Stomach (tissue), 9 donors: ENCODE data around the gene IL2RA. TPM values are rescaled to one million over a fixed set of nuclear protein-coding genes. Genes with fewer than 3 reads are reported as not detected.
"Not testable (repeated sequence)": the region's sequence is repeated elsewhere in the genome, so short reads cannot be mapped to it uniquely, and the experiment has no call there.

Experiments used
- DNase-seq, 2 donors: peaks; one replicate each; pipeline versions ENCODE4 v3.0.0 to v3.0.0-alpha.2; 2013 to 2019
- H3K27ac ChIP-seq, 5 donors: fragments of 200-600 bp in 4 of 5; sonication (generic) in 4 of 5; one replicate each; pipeline ENCODE4 v1.5.1; 2013 to 2019; ENCODE audit warnings: mild to moderate bottlenecking in 1 of 5, moderate library complexity in 1 of 5
- H3K27me3 ChIP-seq, 3 donors: fragments of 200-600 bp; sonication (generic); one replicate each; pipeline ENCODE4 v1.5.1; 2017 to 2019; ENCODE audit warnings: mixed run types in 1 of 3
- H3K36me3 ChIP-seq, 4 donors: fragments of 200-600 bp; sonication (generic); 1 replicate in 3 of 4; 2 replicates in 1 of 4; pipeline ENCODE4 v1.5.1; 2016 to 2019
- H3K4me1 ChIP-seq, 4 donors: fragments of 200-600 bp; sonication (generic); one replicate each; pipeline ENCODE4 v1.5.1; 2016 to 2019
- H3K4me3 ChIP-seq, 4 donors: fragments of 200-600 bp; sonication (generic) in 3 of 4; one replicate each; pipeline ENCODE4 v1.5.1; 2016 to 2019; ENCODE audit warnings: mild to moderate bottlenecking in 1 of 4
- H3K9me3 ChIP-seq, 4 donors: fragments of 200-600 bp; sonication (generic); one replicate each; pipeline ENCODE4 v1.5.1; 2016 to 2019
- CTCF ChIP-seq, 7 experiments: fragments of 450-650 bp in 4 of 7; fragments of 200-600 bp in 3 of 7; sonication (generic) in 3 of 7; IDR thresholded peaks; one replicate each; pipeline ENCODE4 v1.5.1; 2016 to 2019; ENCODE audit warnings: antibody characterized with exemption in 7 of 7, control low read depth in 2 of 7, mild to moderate bottlenecking in 1 of 7
- EP300 ChIP-seq: sonication (generic); formaldehyde crosslinking; IDR thresholded peaks from one replicate; pipeline ENCODE4 v1.6.1; 2017; ENCODE audit warnings: antibody characterized with exemption
- POLR2A ChIP-seq, 4 donors: fragments of 450-650 bp; IDR thresholded peaks; one replicate each; pipeline ENCODE4 v1.6.1; 2016; ENCODE audit warnings: antibody characterized with exemption in 4 of 4, control low read depth in 2 of 4, mild to moderate bottlenecking in 1 of 4, moderate library complexity in 1 of 4
- POLR2AphosphoS5 ChIP-seq, 3 donors: sonication (generic); formaldehyde crosslinking; IDR thresholded peaks; one replicate each; pipeline ENCODE4 v1.6.1; 2016; ENCODE audit warnings: antibody characterized with exemption in 3 of 3
- WGBS, 5 donors: extraction: QIAGEN DNeasy Blood & Tissue Kit in 3 of 5; methylation state at CpG; one replicate each; pipeline versions ENCODE4 v1.1.5 to v1.1.7; 2013 to 2018; 5-methylcytosine and 5-hydroxymethylcytosine counted together
- intact Hi-C: fragments of 100-400 bp; cut with DNase I; formaldehyde crosslinking; loops from one replicate; pipeline ENCODE4 v1.15.1; 2023; ENCODE audit warnings: low total_unique reads
- polyA plus RNA-seq, 3 donors: library from polyadenylated mRNA; stranded (reverse); fragments of 200-250 nt; gene quantifications; one replicate each; pipeline ENCODE4 v1.2.3, GENCODE V29; 2013
- total RNA-seq, 5 donors: library from RNA; depleted of rRNA; stranded (reverse); fragments of >200 nt; gene quantifications; one replicate each; pipeline versions ENCODE4 v1.1.0 to v1.2.3, GENCODE V29; 2014 to 2016
- donor health status: healthy with polysubstance abuse.
- donor health status: Bipolar disorder and iron deficiency.
- donor health status: healthy.

IL2RA gene
- total and polyA plus RNA-seq, 8 donors, result 0.45 to 2.3 (median 0.95) TPM; not detected in 2

- Histone ChIP-seq H3K27me3 (no peaks in the 10 kb centered on the region), H3K4me1 (peaks cover 0 to 14% (median 8%) of the 10 kb centered on the region in 4 donors), H3K36me3 (peaks cover 56 to 99% (median 90%) of the 10 kb centered on the region in 4 donors), H3K9me3 (no peaks in the 10 kb centered on the region), H3K27ac (no peak overlapping the region), H3K4me3 (no peak overlapping the region)
- TF ChIP-seq CTCF (IDR thresholded peaks at IDR 0.05) (no peak), POLR2A (IDR thresholded peaks at IDR 0.05) (no peak), POLR2AphosphoS5 (IDR thresholded peaks at IDR 0.05) (no peak), EP300 (no peak)
- intact Hi-C loops, result loop anchor here (5.0 to 10.0 kb wide), 2 partner anchors 107 to 294 kb away; no protein-coding TSS in a partner anchor
- 65 to 77% (median 72%) methylated on average over 6 of the region's 6 CpGs for WGBS, 5 donors
- no peak for DNase-seq
Observed at GRCh38 chr10:6108072-6108471, 45.9 kb upstream of the IL2RA start.

GRCh38 chr10:6107616-6108015 is 45.4 kb upstream of the IL2RA start:
- WGBS, 5 donors, result 72 to 94% (median 84%) methylated on average over 3 of the region's 3 CpGs
- Histone ChIP-seq H3K4me1 (peaks cover 0 to 14% (median 8%) of the 10 kb centered on the region in 4 donors), H3K36me3 (peaks cover 56 to 99% (median 90%) of the 10 kb centered on the region in 4 donors)
- not testable (repeated sequence) for DNase-seq, H3K27ac ChIP-seq, H3K9me3 ChIP-seq, H3K4me3 ChIP-seq, H3K27me3 ChIP-seq
- intact Hi-C loops, result loop anchor here (5.0 to 10.0 kb wide), 2 partner anchors 107 to 295 kb away; no protein-coding TSS in a partner anchor

- Histone ChIP-seq H3K27ac (no peak overlapping the region), H3K9me3 (no peaks in the 10 kb centered on the region), H3K27me3 (no peaks in the 10 kb centered on the region), H3K4me1 (peaks cover 0 to 4% (median 3%) of the 10 kb centered on the region in 4 donors), H3K4me3 (no peak overlapping the region), H3K36me3 (peaks cover 41 to 96% (median 88%) of the 10 kb centered on the region in 4 donors)
- no peak for DNase-seq
- TF ChIP-seq EP300 (no peak), POLR2AphosphoS5 (IDR thresholded peaks at IDR 0.05) (no peak), POLR2A (IDR thresholded peaks at IDR 0.05) (no peak), CTCF (IDR thresholded peaks at IDR 0.05) (no peak)
- intact Hi-C loops, result loop anchor here (10.0 kb wide), 1 partner anchor 111 kb away; no protein-coding TSS in a partner anchor
- WGBS, 5 donors, result 67 to 76% (median 71%) methylated on average over 8 of the region's 8 CpGs
Observed at GRCh38 chr10:6103591-6103990, 41.4 kb upstream of the IL2RA start.

- no peak overlapping the region for H3K27ac ChIP-seq
- H3K4me3 ChIP-seq, result no peak overlapping the region
- WGBS, 5 donors, result 77 to 91% (median 90%) methylated on average over 8 of the region's 8 CpGs
- intact Hi-C loops, result loop anchor here (10.0 kb wide), 1 partner anchor 113 kb away; no protein-coding TSS in a partner anchor
- no peaks in the 10 kb centered on the region for H3K27me3 ChIP-seq
- no peaks in the 10 kb centered on the region for H3K9me3 ChIP-seq
- TF ChIP-seq EP300, result no peak
- TF ChIP-seq POLR2AphosphoS5 (IDR thresholded peaks at IDR 0.05), result no peak
- TF ChIP-seq CTCF (IDR thresholded peaks at IDR 0.05), result no peak
- no peak for TF ChIP-seq POLR2A (IDR thresholded peaks at IDR 0.05)
- no peaks in the 10 kb centered on the region for H3K4me1 ChIP-seq
- H3K36me3 ChIP-seq, result peaks cover 41 to 96% (median 87%) of the 10 kb centered on the region in 4 donors
- DNase-seq, result no peak
Observed at GRCh38 chr10:6102128-6102527, 40.0 kb upstream of the IL2RA start.

- Histone ChIP-seq H3K4me3 (no peak overlapping the region), H3K4me1 (peaks cover 0 to 5% (median 1%) of the 10 kb centered on the region in 4 donors), H3K36me3 (peaks cover 36 to 90% (median 81%) of the 10 kb centered on the region in 4 donors), H3K27ac (no peak overlapping the region), H3K27me3 (no peaks in the 10 kb centered on the region), H3K9me3 (no peaks in the 10 kb centered on the region)
- TF ChIP-seq EP300, result no peak
- no peak for TF ChIP-seq POLR2AphosphoS5 (IDR thresholded peaks at IDR 0.05)
- no peak for TF ChIP-seq CTCF (IDR thresholded peaks at IDR 0.05)
- TF ChIP-seq POLR2A (IDR thresholded peaks at IDR 0.05), result no peak
- DNase-seq, result no peak
- intact Hi-C loops, result loop anchor here (10.0 kb wide), 1 partner anchor 114 kb away; no protein-coding TSS in a partner anchor
- WGBS, 5 donors, result 88 to 92% (median 91%) methylated on average over 8 of the region's 8 CpGs
Observed at GRCh38 chr10:6101181-6101580, 39.0 kb upstream of the IL2RA start.
